ENCODE results near the gene GPR25.
A peak's percentile ranks its signal among the peaks of the same experiment; 100 is the strongest.

GPR25 gene

GRCh38 chr1:200873671-200874397, 1.1 kb downstream of the GPR25 start:
- H3K27ac ChIP-seq (ENCODE audit: low read depth, low read length) = no peak overlapping the region
- H3K4me3 ChIP-seq (ENCODE audit: low read depth, low read length) = no peak overlapping the region

GRCh38 chr1:200874694-200875093, 1.9 kb downstream of the GPR25 start:
- Histone ChIP-seq H3K27me3 (ENCODE audit: control insufficient read depth, insufficient read depth, low read length) (peaks cover 20% of the 10 kb centered on the region), H3K4me1 (ENCODE audit: control insufficient read depth, insufficient read depth, low read length) (peaks cover 5% of the 10 kb centered on the region; the same call in 1 of the 2 replicates)

More at GRCh38 chr1:200873671-200874397, 1.1 kb downstream of the GPR25 start:
- Histone ChIP-seq H3K9me3 (ENCODE audit: control insufficient read depth, insufficient read depth, low read length) (no peaks in the 10 kb centered on the region), H3K9ac (ENCODE audit: low read depth, low read length) (no peak overlapping the region), H3K4me1 (ENCODE audit: control insufficient read depth, insufficient read depth, low read length) (peaks cover 5% of the 10 kb centered on the region; the same call in 1 of the 2 replicates), H3K27me3 (ENCODE audit: control insufficient read depth, insufficient read depth, low read length) (peaks cover 20% of the 10 kb centered on the region), H3K36me3 (ENCODE audit: control insufficient read depth, insufficient read depth, low read length) (no peaks in the 10 kb centered on the region)

GRCh38 chr1:200875416-200875815, 2.6 kb downstream of the GPR25 start:
- Histone ChIP-seq H3K27me3 (ENCODE audit: control insufficient read depth, insufficient read depth, low read length) (peaks cover 20% of the 10 kb centered on the region), H3K9ac (ENCODE audit: low read depth, low read length) (no peak overlapping the region), H3K9me3 (ENCODE audit: control insufficient read depth, insufficient read depth, low read length) (no peaks in the 10 kb centered on the region), H3K4me3 (ENCODE audit: low read depth, low read length) (no peak overlapping the region), H3K27ac (ENCODE audit: low read depth, low read length) (no peak overlapping the region), H3K36me3 (ENCODE audit: control insufficient read depth, insufficient read depth, low read length) (no peaks in the 10 kb centered on the region), H3K4me1 (ENCODE audit: control insufficient read depth, insufficient read depth, low read length) (peaks cover 5% of the 10 kb centered on the region; the same call in 1 of the 2 replicates)

More at GRCh38 chr1:200874694-200875093, 1.9 kb downstream of the GPR25 start:
- no peaks in the 10 kb centered on the region for H3K36me3 ChIP-seq (ENCODE audit: control insufficient read depth, insufficient read depth, low read length)
- no peak overlapping the region for H3K9ac ChIP-seq (ENCODE audit: low read depth, low read length)
- H3K27ac ChIP-seq (ENCODE audit: low read depth, low read length) = no peak overlapping the region
- no peak overlapping the region for H3K4me3 ChIP-seq (ENCODE audit: low read depth, low read length)
- H3K9me3 ChIP-seq (ENCODE audit: control insufficient read depth, insufficient read depth, low read length) = no peaks in the 10 kb centered on the region

GRCh38 chr1:200877010-200877409, 4.2 kb downstream of the GPR25 start:
- no peaks in the 10 kb centered on the region for H3K9me3 ChIP-seq (ENCODE audit: control insufficient read depth, insufficient read depth, low read length)
- no peak overlapping the region for H3K27ac ChIP-seq (ENCODE audit: low read depth, low read length)
- H3K36me3 ChIP-seq (ENCODE audit: control insufficient read depth, insufficient read depth, low read length) = no peaks in the 10 kb centered on the region
- H3K9ac ChIP-seq (ENCODE audit: low read depth, low read length) = no peak overlapping the region
- H3K27me3 ChIP-seq (ENCODE audit: control insufficient read depth, insufficient read depth, low read length) = peaks cover 20% of the 10 kb centered on the region
- no peak overlapping the region for H3K4me3 ChIP-seq (ENCODE audit: low read depth, low read length)
- H3K4me1 ChIP-seq (ENCODE audit: control insufficient read depth, insufficient read depth, low read length) = peaks cover 5% of the 10 kb centered on the region; the same call in 1 of the 2 replicates

- Histone ChIP-seq H3K36me3 (ENCODE audit: control insufficient read depth, insufficient read depth, low read length) (no peaks in the 10 kb centered on the region), H3K27ac (ENCODE audit: low read depth, low read length) (no peak overlapping the region), H3K27me3 (ENCODE audit: control insufficient read depth, insufficient read depth, low read length) (peaks cover 18% of the 10 kb centered on the region), H3K4me1 (ENCODE audit: control insufficient read depth, insufficient read depth, low read length) (peaks cover 7% of the 10 kb centered on the region; the same call in 1 of the 2 replicates), H3K9me3 (ENCODE audit: control insufficient read depth, insufficient read depth, low read length) (no peaks in the 10 kb centered on the region), H3K9ac (ENCODE audit: low read depth, low read length) (no peak overlapping the region), H3K4me3 (ENCODE audit: low read depth, low read length) (no peak overlapping the region)
These were observed 5.2 kb downstream of the GPR25 start for GRCh38 chr1:200877839-200878551.

GRCh38 chr1:200880212-200880611, 7.4 kb downstream of the GPR25 start:
- Histone ChIP-seq H3K9ac (ENCODE audit: low read depth, low read length) (no peak overlapping the region), H3K36me3 (ENCODE audit: control insufficient read depth, insufficient read depth, low read length) (no peaks in the 10 kb centered on the region), H3K4me3 (ENCODE audit: low read depth, low read length) (no peak overlapping the region), H3K27ac (ENCODE audit: low read depth, low read length) (no peak overlapping the region), H3K4me1 (ENCODE audit: control insufficient read depth, insufficient read depth, low read length) (peaks cover 9% of the 10 kb centered on the region; the same call in 1 of the 2 replicates), H3K27me3 (ENCODE audit: control insufficient read depth, insufficient read depth, low read length) (no peaks in the 10 kb centered on the region), H3K9me3 (ENCODE audit: control insufficient read depth, insufficient read depth, low read length) (no peaks in the 10 kb centered on the region)

- Histone ChIP-seq H3K36me3 (ENCODE audit: control insufficient read depth, insufficient read depth, low read length) (no peaks in the 10 kb centered on the region), H3K27me3 (ENCODE audit: control insufficient read depth, insufficient read depth, low read length) (no peaks in the 10 kb centered on the region), H3K9me3 (ENCODE audit: control insufficient read depth, insufficient read depth, low read length) (no peaks in the 10 kb centered on the region), H3K4me1 (ENCODE audit: control insufficient read depth, insufficient read depth, low read length) (peaks cover 15% of the 10 kb centered on the region), H3K9ac (ENCODE audit: low read depth, low read length) (no peak overlapping the region), H3K4me3 (ENCODE audit: low read depth, low read length) (no peak overlapping the region), H3K27ac (ENCODE audit: low read depth, low read length) (peak overlapping the region; percentile 15)
These were observed 10.3 kb downstream of the GPR25 start for GRCh38 chr1:200883118-200883517.

GRCh38 chr1:200885623-200886402, 13.0 kb downstream of the GPR25 start:
- Histone ChIP-seq H3K4me1 (ENCODE audit: control insufficient read depth, insufficient read depth, low read length) (peaks cover 29% of the 10 kb centered on the region), H3K27ac (ENCODE audit: low read depth, low read length) (no peak overlapping the region), H3K27me3 (ENCODE audit: control insufficient read depth, insufficient read depth, low read length) (0 out of 2 replicates have a peak, but pooled peaks cover 5% of the 10 kb centered on the region), H3K9me3 (ENCODE audit: control insufficient read depth, insufficient read depth, low read length) (no peaks in the 10 kb centered on the region), H3K9ac (ENCODE audit: low read depth, low read length) (no peak overlapping the region), H3K36me3 (ENCODE audit: control insufficient read depth, insufficient read depth, low read length) (no peaks in the 10 kb centered on the region), H3K4me3 (ENCODE audit: low read depth, low read length) (no peak overlapping the region)

- Histone ChIP-seq H3K27me3 (ENCODE audit: control insufficient read depth, insufficient read depth, low read length) (0 out of 2 replicates have a peak, but pooled peaks cover 5% of the 10 kb centered on the region), H3K4me1 (ENCODE audit: control insufficient read depth, insufficient read depth, low read length) (peaks cover 29% of the 10 kb centered on the region), H3K36me3 (ENCODE audit: control insufficient read depth, insufficient read depth, low read length) (no peaks in the 10 kb centered on the region), H3K4me3 (ENCODE audit: low read depth, low read length) (no peak overlapping the region), H3K27ac (ENCODE audit: low read depth, low read length) (no peak overlapping the region), H3K9me3 (ENCODE audit: control insufficient read depth, insufficient read depth, low read length) (no peaks in the 10 kb centered on the region), H3K9ac (ENCODE audit: low read depth, low read length) (no peak overlapping the region)
These were observed 13.8 kb downstream of the GPR25 start for GRCh38 chr1:200886594-200886993.

GRCh38 chr1:200887036-200887435, 14.3 kb downstream of the GPR25 start:
- H3K36me3 ChIP-seq (ENCODE audit: control insufficient read depth, insufficient read depth, low read length) = no peaks in the 10 kb centered on the region
- H3K27me3 ChIP-seq (ENCODE audit: control insufficient read depth, insufficient read depth, low read length) = 0 out of 2 replicates have a peak, but pooled peaks cover 5% of the 10 kb centered on the region
- H3K4me1 ChIP-seq (ENCODE audit: control insufficient read depth, insufficient read depth, low read length) = peaks cover 29% of the 10 kb centered on the region
- H3K9ac ChIP-seq (ENCODE audit: low read depth, low read length) = no peak overlapping the region
- H3K27ac ChIP-seq (ENCODE audit: low read depth, low read length) = no peak overlapping the region
- no peaks in the 10 kb centered on the region for H3K9me3 ChIP-seq (ENCODE audit: control insufficient read depth, insufficient read depth, low read length)
- no peak overlapping the region for H3K4me3 ChIP-seq (ENCODE audit: low read depth, low read length)
